Measurements from ENCODE around the gene EIF4G3.
"Not testable (repeated sequence)": the region's sequence is repeated elsewhere in the genome, so short reads cannot be mapped to it uniquely, and the experiment has no call there.

Gene EIF4G3

GRCh38 chr1:21188235-21188634, 11.5 kb upstream of the EIF4G3 start:
- no peak for DNase-seq

DNA sequence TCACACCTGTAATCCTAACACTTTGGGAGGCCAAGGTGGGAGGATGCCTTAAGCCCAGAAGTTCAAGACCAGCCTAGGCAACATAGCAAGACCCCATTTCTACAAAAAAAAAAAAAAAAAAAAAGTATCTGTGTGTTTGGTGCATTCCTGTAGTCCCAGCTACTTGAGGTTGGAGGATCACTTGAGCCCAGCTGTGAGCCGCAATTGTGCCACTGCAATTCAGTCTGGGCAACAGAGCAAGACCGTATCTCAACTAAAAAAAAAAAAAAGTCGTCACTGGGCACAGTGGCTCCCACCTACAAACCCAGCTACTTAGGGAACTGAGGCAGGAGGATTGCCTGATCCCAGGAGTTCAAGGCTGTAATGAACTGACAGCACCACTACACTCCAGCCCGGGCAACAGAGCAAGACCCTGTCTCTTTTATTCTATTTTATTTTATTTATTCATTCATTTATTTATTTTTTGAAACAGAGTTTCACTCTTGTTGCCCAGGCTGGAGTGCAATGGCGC, 8.6 kb upstream of the EIF4G3 start:
- DNase-seq = no peak

DNA sequence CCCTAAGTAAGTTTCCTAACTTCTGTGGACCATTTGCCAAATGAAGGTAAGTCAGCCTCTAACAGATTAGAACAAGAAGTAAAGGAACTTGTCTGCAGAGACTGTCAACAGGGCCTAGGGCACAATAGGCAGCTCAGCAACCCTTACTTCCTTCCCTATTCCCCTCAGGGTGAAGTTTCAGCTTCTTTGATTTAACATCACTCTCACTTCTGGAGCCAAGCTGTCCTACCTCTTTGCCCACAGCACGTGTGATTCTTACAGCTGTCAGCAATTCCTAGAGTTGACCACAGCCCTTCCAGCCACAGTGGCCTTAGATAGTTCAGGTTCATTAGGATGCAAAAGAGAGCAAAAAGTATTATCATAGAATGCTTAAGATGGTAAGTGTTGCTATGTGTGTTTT, 7.6 kb upstream of the EIF4G3 start:
- DNase-seq = no peak

GRCh38 chr1:21182181-21182731, 5.6 kb upstream of the EIF4G3 start:
- DNase-seq = no peak

- DNase-seq = not testable (repeated sequence)
These were observed 1.6 kb upstream of the EIF4G3 start for GRCh38 chr1:21178271-21178670.

DNA sequence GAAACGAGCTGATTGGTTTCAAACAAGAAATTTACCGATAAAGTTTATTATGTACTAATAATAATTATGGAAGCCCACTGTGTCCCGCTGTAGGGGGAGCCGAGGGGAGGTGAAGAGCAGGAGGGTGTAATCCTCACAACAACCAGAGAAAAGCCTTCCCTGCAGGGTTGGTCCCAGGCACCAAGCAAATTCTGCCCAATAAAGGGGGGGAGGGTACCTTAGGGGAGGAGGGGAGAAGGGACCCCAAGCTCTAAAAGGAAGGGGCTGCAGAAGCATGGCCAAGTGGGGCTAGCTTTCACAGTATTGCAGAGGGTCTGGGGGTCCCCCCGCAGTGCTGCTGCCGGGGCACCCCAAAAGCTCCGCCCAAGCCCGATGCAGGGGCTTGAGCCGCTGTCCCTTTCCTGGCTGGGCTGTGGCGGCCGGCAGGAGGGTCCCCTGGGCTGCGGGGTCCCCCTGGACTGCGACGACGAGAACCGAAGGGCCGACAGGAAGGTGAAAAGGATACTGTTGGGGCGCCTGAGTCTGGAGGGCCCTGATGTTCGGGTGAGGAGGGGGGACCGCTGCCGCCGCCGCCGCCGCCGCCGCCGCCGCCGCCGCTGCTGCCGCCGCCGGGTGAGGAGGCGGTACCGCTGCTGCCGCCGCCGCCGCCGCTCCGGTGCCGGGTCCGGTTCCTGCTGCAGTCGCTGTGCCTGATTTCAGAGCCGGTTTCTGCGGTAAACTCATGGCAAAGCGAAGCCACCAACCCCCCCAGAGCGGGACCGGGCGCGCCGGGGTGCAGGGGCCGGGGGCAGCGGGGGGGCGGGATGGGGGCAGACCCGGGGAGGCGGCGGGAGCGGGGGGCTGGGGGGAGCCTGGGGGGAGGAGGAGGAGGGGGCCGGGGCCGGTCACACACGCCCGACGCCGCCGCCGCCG, 771 bp downstream of the EIF4G3 start:
- DNase-seq = no peak

GRCh38 chr1:21175324-21175669, 1.4 kb downstream of the EIF4G3 start:
- DNase-seq = no peak

DNA sequence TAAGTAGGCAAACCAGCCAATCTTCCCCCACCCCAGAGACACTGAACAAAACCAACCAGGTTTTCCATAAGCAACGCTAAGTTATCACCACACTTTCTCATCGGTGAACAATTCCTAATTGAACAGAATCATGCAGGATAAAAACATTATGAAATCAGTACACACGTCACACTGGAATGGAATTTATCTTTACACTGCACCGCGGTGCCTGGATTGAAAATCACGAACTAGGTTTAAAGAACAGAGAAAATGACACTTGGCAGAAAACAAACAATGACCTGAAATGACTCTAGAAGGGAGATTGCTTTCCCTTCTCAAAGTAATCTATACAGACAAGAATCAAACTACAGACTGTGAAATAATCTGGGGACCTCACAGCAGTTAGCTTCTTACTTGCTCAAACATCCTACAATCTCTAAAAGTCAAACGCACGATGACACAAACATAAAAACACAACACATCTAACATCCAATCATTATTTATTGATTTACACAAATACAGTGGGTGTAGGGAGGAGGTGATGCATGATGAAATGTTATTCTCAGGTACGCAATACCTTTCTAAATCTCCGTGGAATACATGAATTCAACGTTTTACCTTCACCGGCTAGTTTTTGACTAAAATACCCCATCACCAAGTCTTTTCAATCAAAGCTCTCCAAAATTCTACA, 1.9 kb downstream of the EIF4G3 start:
- no peak for DNase-seq

DNA sequence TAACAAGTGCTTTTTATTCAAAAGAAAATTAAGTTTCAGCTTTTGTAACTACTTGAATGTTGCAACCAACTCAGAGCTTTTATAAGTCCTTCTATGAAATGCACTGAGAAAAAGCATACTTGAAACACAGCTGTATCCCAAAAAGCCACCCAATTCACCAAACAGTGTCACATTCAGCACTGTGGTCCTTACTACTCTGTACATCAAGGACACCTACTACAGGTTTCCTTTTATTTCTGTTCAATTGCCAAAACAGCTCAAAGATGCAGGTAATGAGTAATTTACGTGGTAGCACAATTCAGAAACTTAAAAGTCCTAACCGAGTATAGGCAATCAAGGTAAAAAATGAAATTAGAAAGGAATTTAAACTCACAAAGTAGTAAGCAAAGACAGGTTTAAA, 2.5 kb downstream of the EIF4G3 start:
- no peak for DNase-seq

- not testable (repeated sequence) for DNase-seq
These were observed 3.6 kb downstream of the EIF4G3 start for GRCh38 chr1:21173096-21173495.

GRCh38 chr1:21170837-21171236, 5.9 kb downstream of the EIF4G3 start:
- DNase-seq = not testable (repeated sequence)

GRCh38 chr1:21168444-21168843, 8.3 kb downstream of the EIF4G3 start:
- DNase-seq = no peak

- DNase-seq = no peak
These were observed 11.1 kb downstream of the EIF4G3 start for GRCh38 chr1:21165646-21166045.

GRCh38 chr1:21165076-21165475, 11.6 kb downstream of the EIF4G3 start:
- no peak for DNase-seq

DNA sequence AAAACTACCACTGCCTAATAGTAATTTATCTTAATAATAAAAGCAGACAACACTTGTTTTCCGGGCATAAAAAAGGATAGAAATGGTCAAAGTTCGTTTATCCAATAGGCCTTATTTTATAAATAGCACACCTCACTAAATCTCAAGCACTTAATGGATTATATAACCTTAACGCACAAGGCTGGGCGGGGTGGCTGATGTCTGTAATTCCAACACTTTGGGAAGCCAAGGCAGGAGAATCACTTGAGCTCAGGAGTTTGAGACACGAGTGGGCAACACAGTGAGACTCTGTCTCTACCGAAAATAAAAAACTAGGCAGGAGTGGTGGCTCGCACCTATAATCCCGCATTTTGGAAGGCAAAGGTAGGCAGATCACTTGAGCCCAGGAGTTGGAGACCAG, 12.4 kb downstream of the EIF4G3 start:
- DNase-seq = no peak

- no peak for DNase-seq
These were observed 13.8 kb downstream of the EIF4G3 start for GRCh38 chr1:21162740-21163464.

DNA sequence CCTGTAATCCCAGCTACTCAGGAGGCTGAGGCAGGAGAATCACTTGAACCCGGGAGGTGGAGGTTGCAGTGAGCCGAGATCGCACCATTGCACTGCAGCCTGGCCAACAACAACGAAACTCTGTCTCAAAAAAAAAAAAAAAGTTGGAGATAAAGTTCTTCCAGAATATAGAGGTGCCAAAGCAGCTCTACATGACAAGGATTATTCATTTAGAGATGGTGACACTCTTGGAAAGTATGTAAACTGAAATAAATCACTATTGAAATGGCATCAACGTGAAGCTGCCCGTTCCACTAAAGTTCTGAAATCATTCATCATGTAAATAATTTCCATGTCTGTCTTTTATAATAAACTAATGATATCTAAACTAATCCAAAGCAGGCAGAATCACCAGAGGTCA, 14.9 kb downstream of the EIF4G3 start:
- DNase-seq = no peak

DNA sequence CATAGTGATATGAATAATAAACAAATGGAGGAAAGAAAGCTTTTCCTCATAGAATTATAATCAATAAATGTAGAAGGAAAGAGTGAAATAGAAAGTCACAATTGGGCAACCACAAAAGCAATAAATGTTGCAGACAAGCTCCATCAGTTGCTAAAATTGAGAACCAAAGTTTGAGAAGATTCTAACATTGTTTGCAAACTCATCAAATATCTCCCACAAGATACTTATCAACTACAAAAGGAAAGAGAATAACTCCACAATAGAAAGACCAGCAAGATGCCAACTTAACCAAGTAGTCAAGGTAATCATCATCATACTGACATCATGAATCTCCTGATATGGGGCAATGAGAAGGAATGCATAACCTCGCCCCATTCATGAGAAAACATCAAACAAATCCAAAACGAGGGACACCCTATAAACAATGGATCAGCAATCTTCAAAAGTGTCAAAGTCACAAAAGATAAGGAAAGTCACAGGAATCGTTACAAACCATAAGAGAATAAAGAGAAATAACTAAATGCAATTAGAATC, 16.4 kb downstream of the EIF4G3 start:
- no peak for DNase-seq

GRCh38 chr1:21157868-21158267, 18.8 kb downstream of the EIF4G3 start:
- DNase-seq = no peak

- DNase-seq = no peak
These were observed 19.6 kb downstream of the EIF4G3 start for GRCh38 chr1:21157054-21157453.

DNA sequence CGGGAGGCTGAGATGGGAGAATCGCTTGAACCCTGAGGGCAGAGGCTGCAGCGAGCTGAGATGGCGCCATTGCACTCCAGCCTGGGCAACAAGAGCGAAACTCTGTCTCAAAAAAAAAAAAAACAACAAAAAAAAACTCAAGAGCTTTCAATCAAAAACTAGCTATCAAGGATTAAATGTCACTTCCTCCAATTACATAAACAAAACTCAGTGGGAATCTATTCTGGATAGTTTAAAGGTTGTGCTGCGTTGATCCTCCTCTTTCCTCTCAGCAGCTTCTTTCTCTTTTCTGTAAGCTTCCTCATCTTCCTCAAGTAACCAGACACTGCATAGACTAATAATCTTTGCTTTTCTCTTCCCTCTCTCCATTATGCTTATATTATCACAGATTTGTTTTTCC, 20.7 kb downstream of the EIF4G3 start:
- no peak for DNase-seq

GRCh38 chr1:21154717-21155116, 22.0 kb downstream of the EIF4G3 start:
- no peak for DNase-seq

- no peak for DNase-seq
These were observed 23.3 kb downstream of the EIF4G3 start for GRCh38 chr1:21153388-21153787.

Measured in stimulated activated naive CD4-positive, alpha-beta T cell treated with Interleukin-2 at 50 U/mL for 16 hours (primary cell).